Muscle layer of duodenum (tissue), 2 donors: ENCODE measurements around the gene UGT2A2.

Source experiments
- H3K27ac ChIP-seq: one replicate; pipeline ENCODE4 v1.7.0; 2013; ENCODE audit warnings: mild to moderate bottlenecking, low read length
- H3K27me3 ChIP-seq: one replicate; pipeline ENCODE4 v1.7.0; 2013; ENCODE audit warnings: low read depth, mild to moderate bottlenecking, control low read depth, low read length
- H3K36me3 ChIP-seq, 2 donors: one replicate each; pipeline ENCODE4 v1.7.0; 2013; ENCODE audit warnings: low read length in 2 of 2, control low read depth in 1 of 2, mild to moderate bottlenecking in 1 of 2; ENCODE audit not compliant: insufficient read depth in 2 of 2, control insufficient read depth in 1 of 2
- H3K4me1 ChIP-seq, 2 donors: one replicate each; pipeline ENCODE4 v1.7.0; 2013; ENCODE audit warnings: low read length in 2 of 2, mild to moderate bottlenecking in 2 of 2, control low read depth in 1 of 2, moderate library complexity in 1 of 2; ENCODE audit not compliant: insufficient read depth in 2 of 2, control insufficient read depth in 1 of 2
- H3K4me3 ChIP-seq, 2 donors: one replicate each; pipeline ENCODE4 v1.7.0; 2013; ENCODE audit warnings: low read length in 2 of 2, low read depth in 1 of 2, mild to moderate bottlenecking in 1 of 2
- H3K9me3 ChIP-seq, 2 donors: one replicate each; pipeline ENCODE4 v1.7.0; 2013; ENCODE audit warnings: low read length in 2 of 2, control low read depth in 1 of 2, mild to moderate bottlenecking in 1 of 2; ENCODE audit not compliant: control insufficient read depth in 1 of 2
- donor health status: healthy.

Gene UGT2A2

GRCh38 chr4:69640289-69640688 is 847 bp upstream of the UGT2A2 start:
- no peaks in the 10 kb centered on the region for H3K27me3 ChIP-seq
- H3K4me1 ChIP-seq = no peaks in the 10 kb centered on the region
- H3K4me3 ChIP-seq = no peak overlapping the region
- no peaks in the 10 kb centered on the region for H3K36me3 ChIP-seq
- no peak overlapping the region for H3K27ac ChIP-seq
- H3K9me3 ChIP-seq = no peaks in the 10 kb centered on the region

GRCh38 chr4:69617083-69617694 is 22.3 kb downstream of the UGT2A2 start:
- H3K9me3 ChIP-seq = no peaks in the 10 kb centered on the region
- no peaks in the 10 kb centered on the region for H3K4me1 ChIP-seq
- H3K27me3 ChIP-seq = no peaks in the 10 kb centered on the region
- H3K4me3 ChIP-seq = no peak overlapping the region
- H3K36me3 ChIP-seq = no peaks in the 10 kb centered on the region
- H3K27ac ChIP-seq = no peak overlapping the region

DNA sequence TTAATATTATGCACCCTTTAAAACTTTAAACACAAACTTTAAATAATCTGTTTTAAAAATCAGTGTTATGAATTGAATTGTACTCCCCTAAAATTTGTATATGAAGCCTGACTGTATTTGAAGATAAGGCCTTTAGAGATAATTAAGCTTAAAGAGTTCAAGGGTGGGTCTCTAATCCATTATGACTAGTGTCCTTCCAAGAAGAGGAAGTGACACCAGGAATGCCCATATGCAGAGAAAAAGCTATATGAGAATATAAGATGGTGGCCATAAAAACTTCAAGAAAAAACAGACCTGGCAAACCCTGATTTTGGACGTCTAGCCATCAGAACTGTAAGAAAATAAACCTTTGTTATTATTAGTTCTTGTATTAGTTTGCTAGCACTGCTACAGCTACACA is 29.0 kb downstream of the UGT2A2 start:
- Histone ChIP-seq H3K4me3 (no peak overlapping the region), H3K27me3 (no peaks in the 10 kb centered on the region), H3K27ac (no peak overlapping the region), H3K36me3 (no peaks in the 10 kb centered on the region), H3K9me3 (no peaks in the 10 kb centered on the region), H3K4me1 (no peaks in the 10 kb centered on the region)

DNA sequence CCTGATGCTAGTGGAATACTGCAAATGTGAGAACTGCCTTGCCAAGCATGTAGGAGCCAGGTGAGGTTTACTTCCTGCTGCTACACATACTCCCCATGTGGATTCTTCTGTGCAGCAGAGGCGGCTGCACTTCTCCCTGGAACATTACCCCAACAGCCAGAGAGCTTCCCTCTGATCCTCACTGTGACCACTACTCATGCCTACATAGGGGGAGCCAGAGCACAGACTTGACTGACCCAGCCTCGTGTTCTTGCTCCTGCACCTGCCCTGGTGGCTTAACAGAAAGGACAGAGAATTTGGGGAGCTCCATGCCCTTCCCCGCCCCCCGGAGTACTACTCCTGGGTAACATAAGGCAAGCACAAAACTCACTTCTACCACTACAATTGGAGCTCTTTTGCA is 38.4 kb downstream of the UGT2A2 start:
- Histone ChIP-seq H3K4me1 (no peaks in the 10 kb centered on the region), H3K4me3 (no peak overlapping the region), H3K9me3 (peaks cover 0 to 3% of the 10 kb centered on the region in 2 donors), H3K27ac (no peak overlapping the region), H3K27me3 (no peaks in the 10 kb centered on the region), H3K36me3 (no peaks in the 10 kb centered on the region)

GRCh38 chr4:69600013-69600412 is 39.4 kb downstream of the UGT2A2 start:
- Histone ChIP-seq H3K27me3 (no peaks in the 10 kb centered on the region), H3K27ac (no peak overlapping the region), H3K4me1 (no peaks in the 10 kb centered on the region), H3K36me3 (no peaks in the 10 kb centered on the region), H3K4me3 (no peak overlapping the region), H3K9me3 (peaks cover 0 to 3% of the 10 kb centered on the region in 2 donors)

DNA sequence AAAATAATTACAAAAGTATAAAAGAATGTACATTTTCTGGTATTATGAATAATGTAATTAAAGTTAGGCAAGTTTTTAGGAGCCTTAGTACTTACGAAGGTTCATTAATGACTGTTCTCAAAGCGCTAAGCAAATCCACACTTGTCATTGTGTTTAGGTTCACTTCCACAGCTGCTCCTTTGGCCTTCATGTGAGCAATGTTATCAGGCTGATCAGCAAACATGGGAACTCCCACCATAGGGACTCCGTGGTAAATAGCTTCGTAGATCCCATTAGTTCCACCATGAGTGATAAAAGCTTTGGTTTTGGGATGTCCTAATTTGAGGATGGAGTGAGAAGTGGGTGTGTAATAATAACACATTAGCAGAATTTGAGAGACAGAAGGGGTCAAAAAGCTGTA is 45.1 kb downstream of the UGT2A2 start:
- Histone ChIP-seq H3K4me3 (no peak overlapping the region), H3K36me3 (no peaks in the 10 kb centered on the region), H3K9me3 (no peaks in the 10 kb centered on the region), H3K4me1 (no peaks in the 10 kb centered on the region), H3K27ac (no peak overlapping the region), H3K27me3 (no peaks in the 10 kb centered on the region)

GRCh38 chr4:69591364-69591763 is 48.1 kb downstream of the UGT2A2 start:
- H3K27ac ChIP-seq = no peak overlapping the region
- no peaks in the 10 kb centered on the region for H3K4me1 ChIP-seq
- H3K27me3 ChIP-seq = no peaks in the 10 kb centered on the region
- no peaks in the 10 kb centered on the region for H3K9me3 ChIP-seq
- H3K4me3 ChIP-seq = no peak overlapping the region
- no peaks in the 10 kb centered on the region for H3K36me3 ChIP-seq

DNA sequence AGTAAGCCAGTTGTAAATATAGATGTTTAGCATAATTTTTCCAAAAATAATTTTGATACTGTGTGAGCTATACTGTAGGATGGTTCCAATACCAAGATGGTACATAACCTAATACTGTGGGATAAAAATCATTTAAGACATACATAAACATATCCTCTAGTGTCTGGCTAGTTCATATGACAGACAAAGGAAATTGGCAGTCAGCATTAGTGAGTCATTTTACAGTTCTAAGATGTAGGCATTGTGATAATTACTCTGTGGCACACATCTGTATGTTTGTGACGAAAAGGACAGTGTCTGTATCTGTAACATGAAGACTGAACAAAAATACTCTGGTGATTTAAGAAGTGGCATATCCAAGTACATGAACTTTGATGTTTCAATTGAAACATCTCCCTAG is 49.6 kb downstream of the UGT2A2 start:
- no peaks in the 10 kb centered on the region for H3K36me3 ChIP-seq
- H3K27ac ChIP-seq = no peak overlapping the region
- no peaks in the 10 kb centered on the region for H3K9me3 ChIP-seq
- H3K4me1 ChIP-seq = no peaks in the 10 kb centered on the region
- no peak overlapping the region for H3K4me3 ChIP-seq
- no peaks in the 10 kb centered on the region for H3K27me3 ChIP-seq

DNA sequence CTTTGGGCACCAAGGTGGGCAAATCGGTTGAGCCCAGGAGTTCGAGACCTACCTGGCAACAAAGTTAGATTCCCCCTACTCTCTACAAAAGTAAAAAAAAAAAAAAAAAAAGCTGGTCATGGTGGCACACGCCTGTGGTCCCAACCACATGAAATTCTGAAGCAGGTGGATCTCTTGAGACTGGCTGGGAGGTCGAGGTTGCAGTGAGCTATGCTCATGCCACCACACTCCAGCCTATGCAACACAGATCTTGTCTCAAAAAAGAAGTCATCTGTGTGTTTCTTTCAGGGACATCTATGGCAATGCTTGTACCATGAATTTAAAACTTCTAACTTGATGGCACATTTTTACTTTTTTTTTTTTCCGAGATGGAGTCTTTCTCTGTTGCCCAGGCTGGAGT is 55.3 kb downstream of the UGT2A2 start:
- no peaks in the 10 kb centered on the region for H3K27me3 ChIP-seq
- H3K36me3 ChIP-seq = no peaks in the 10 kb centered on the region
- H3K27ac ChIP-seq = no peak overlapping the region
- no peaks in the 10 kb centered on the region for H3K4me1 ChIP-seq
- no peak overlapping the region for H3K4me3 ChIP-seq
- no peaks in the 10 kb centered on the region for H3K9me3 ChIP-seq

- H3K4me3 ChIP-seq = no peak overlapping the region
- no peaks in the 10 kb centered on the region for H3K4me1 ChIP-seq
- H3K36me3 ChIP-seq = no peaks in the 10 kb centered on the region
- H3K9me3 ChIP-seq = no peaks in the 10 kb centered on the region
- no peaks in the 10 kb centered on the region for H3K27me3 ChIP-seq
- H3K27ac ChIP-seq = no peak overlapping the region
Observed at GRCh38 chr4:69583543-69583942, 55.9 kb downstream of the UGT2A2 start.

DNA sequence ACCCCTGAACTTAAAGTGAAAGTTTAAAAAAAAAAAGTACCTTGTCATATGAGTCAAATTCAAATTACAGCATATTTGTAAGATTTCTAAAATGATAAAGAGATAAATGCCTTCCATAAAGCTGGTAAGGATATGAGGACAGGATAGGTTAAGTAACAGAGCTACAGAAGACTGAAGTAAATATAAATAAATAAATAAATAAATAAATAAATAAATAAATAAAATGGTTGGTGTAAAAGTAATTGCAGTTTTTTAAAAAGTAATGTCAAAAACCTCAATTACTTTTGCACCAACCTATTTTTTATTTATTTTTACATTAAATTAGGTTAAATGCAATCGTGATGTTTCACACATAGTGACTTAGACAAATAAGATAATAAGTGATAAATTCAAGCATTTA is 62.2 kb downstream of the UGT2A2 start:
- no peaks in the 10 kb centered on the region for H3K36me3 ChIP-seq
- H3K9me3 ChIP-seq = no peaks in the 10 kb centered on the region
- no peaks in the 10 kb centered on the region for H3K27me3 ChIP-seq
- H3K27ac ChIP-seq = no peak overlapping the region
- no peak overlapping the region for H3K4me3 ChIP-seq
- no peaks in the 10 kb centered on the region for H3K4me1 ChIP-seq

DNA sequence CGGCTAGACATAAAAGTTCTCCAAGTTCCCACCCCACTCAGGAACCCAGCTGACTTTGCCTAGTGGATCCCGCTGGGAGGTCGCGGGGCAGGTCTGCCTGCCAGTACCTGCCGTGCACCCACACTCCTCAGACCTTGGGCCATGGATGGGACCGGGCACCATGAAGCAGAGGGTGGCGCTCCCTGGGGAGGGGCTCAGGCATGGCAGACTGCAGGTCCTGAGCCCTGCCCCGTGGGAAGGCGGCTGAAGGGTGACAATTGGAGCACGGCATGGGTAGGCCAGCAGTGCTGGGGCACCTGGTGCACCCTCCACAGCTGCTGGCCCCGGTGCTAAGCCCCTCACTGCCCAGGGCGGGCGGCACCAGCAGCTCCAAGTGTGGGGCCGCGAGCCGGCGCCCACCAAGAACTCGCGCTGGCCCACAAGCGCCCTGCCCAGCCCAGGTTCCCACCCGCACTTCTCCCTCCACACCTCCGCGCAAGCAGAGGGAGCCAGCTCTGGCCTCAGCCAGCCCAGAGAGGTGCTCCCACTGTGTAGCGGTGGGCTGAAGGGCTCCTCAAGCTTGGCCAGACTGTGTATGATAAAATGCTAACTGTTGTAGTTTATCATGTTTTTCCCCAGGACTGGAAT is 63.1 kb downstream of the UGT2A2 start:
- Histone ChIP-seq H3K9me3 (no peaks in the 10 kb centered on the region), H3K36me3 (no peaks in the 10 kb centered on the region), H3K4me1 (no peaks in the 10 kb centered on the region)

More for the DNA sequence above, 63.1 kb downstream of the UGT2A2 start:
- Histone ChIP-seq H3K27me3 (no peaks in the 10 kb centered on the region), H3K27ac (no peak overlapping the region), H3K4me3 (no peak overlapping the region)
